Ecto neural progenitor cell (in vitro differentiated cells): ENCODE data around the gene FAM222B.
A peak's percentile ranks its signal among the peaks of the same experiment; 100 is the strongest.
"Not testable (repeated sequence)": the region's sequence is repeated elsewhere in the genome, so short reads cannot be mapped to it uniquely, and the experiment has no call there.

Source experiments
- DNase-seq: peaks from one replicate; pipeline ENCODE4 v3.0.0-alpha.2; 2018; ENCODE audit warnings: low spot score

FAM222B gene

DNA sequence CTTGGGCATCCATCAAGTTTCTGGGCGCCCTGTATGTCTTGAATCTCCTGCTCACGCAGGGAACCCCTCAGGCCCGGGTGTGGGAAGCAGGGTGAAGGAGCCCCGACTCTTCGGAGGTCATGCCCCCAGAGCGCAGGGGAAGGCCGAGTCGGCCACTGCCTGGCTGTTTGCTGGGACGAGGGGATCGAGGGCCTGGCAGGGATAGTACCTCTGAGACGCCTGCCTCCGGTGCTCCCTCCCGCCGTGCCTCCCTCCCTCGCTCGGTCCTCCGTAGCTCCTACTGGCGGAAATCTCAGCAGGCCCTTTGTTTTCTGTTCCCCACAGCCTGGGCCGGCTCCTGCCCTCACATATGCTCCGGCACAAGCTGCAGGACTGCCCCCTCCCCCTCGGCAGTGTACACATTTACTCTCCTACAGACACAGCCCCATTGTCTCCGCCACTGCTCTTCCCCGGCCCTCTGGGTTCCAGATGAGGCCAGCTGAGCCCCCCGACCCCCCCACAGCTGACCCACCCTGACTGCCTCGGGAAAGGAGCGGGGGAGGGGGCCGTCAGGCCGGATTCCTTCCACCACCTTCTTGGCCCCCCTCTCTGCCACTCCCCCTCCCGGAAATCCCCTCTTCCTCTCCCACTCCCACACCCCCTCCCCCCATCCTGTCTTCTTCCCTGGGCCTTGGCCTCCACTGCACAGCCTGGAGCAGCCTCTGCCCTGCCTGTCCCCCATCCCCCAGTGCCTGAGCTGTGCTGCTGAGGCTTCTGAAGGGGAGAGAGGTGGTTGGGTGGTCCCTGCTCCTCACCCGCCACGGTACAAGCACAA lies 97.4 kb downstream of the FAM222B start:
- DNase-seq: peak; percentile 87

GRCh38 chr17:28744104-28744971 lies 98.3 kb downstream of the FAM222B start:
- DNase-seq: peak; percentile 96

DNA sequence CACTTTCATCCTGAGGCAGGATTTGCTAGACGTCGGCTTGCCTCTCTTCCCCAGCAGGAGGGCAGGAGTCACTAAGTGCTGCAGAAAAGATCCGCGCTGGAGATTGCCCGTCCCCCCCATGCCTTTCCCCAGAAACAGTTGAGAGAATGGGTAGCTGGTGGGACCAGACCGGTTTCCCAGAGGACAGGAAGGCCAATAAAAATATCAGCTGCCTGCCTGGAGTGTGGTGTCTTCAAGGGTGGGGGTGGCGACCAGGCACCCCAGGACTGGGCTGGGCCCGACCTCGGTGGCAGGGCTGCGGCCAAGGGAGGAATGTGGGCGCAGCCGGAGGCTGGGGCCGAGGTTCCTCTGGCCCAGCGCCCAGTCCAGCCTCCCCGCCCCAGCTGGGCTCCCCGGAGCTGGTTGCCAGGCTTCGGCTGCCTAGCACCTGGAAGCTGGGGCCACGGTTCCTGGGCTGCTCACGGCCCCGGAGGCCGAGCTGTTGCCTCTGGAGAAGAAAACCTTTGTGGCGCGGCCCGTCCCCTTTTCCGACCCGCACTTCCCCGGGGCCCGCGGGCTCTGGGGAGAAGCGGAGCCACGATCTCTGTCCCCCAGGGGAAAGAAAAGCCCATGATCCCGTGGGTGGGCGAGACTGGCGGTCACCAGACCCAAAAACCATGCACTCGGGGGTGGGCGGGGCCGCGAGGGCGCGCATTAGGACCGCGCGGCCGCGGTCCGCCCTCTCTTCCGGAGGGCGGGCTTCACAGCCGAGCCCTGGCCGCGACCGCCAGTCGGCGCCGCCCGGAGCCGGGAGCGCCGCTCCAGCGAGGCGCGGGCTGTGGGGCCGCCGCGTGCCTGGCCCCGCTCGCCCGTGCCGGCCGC lies 99.1 kb downstream of the FAM222B start, which contains the start of gene TRAF4:
Gene TRAF4, plus strand, starts transcription at position 769 of the 861 bp plus-strand sequence. CDS start 102 bp downstream, outside the sequence.
- peak; percentile 94 for DNase-seq

GRCh38 chr17:28741358-28742349 lies 100.9 kb downstream of the FAM222B start:
- no peak for DNase-seq

DNA sequence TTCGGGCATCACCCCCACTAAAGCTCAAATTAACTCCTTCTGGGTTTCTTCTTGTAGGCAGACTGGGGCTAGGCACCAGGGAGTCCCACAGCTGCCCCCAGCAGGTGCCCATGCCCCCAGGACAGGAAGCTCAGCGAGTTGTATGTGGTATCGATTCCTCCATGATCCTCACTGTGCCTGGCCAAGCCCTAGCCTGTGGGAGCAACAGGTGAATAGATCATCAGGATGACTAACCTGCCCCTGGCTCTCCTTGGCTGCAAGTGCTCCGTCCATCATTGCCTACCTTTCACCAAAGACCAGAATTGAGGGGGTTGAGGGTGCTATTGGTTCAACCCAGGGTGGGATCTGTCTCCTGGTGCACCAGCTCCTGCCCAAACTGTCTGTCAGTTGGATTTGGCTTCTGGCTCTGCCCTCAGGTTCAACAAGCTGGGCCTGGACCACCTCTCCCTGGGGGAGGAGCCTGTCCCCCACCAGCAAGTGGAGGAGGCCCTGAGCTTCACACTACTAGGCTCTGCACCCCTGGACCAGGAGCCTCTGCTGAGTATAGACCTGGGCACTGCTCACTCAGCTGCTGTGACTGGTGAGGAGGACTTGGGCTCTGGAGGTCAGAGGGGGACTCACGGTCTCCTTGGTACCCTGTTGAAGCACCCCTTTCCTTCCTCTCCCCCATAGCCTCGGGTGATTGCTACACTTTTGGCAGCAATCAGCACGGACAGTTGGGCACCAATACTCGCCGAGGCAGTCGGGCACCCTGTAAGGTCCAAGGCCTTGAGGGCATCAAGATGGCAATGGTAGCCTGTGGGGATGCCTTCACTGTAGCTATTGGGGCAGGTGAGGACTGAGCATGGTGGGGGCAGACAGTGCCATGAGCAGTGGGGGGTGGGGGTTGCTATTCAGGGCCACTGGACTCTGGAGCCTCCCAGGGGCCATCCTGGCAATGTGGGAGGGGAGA lies 101.9 kb downstream of the FAM222B start:
- DNase-seq: no peak

GRCh38 chr17:28738680-28739384 lies 103.8 kb downstream of the FAM222B start:
- no peak for DNase-seq

GRCh38 chr17:28737770-28738679 lies 104.6 kb downstream of the FAM222B start:
- no peak for DNase-seq

GRCh38 chr17:28737316-28737715 lies 105.3 kb downstream of the FAM222B start:
- no peak for DNase-seq

GRCh38 chr17:28735913-28736769 lies 106.4 kb downstream of the FAM222B start:
- DNase-seq: not testable (repeated sequence)

- no peak for DNase-seq
Measured at GRCh38 chr17:28735242-28735722, 107.3 kb downstream of the FAM222B start.

GRCh38 chr17:28734712-28735241 lies 107.8 kb downstream of the FAM222B start:
- DNase-seq: no peak

DNA sequence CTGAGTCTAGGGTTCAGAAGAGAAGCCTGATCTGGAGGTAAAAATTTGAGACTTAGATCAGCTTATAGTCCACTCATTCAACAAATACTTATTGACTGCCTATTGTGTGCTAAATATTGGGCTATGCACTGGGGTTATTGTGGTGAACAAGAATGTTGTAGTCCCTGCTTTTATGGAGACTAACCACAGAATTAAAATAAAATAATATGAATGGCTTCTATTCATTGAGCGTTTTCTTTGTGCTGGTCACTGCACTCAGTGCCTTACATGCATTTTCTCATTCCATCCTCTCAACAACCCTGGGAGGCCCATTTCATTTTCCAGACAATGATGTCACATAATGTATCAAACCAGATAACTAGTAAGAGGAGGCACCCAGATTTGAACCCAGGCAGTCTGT lies 109.2 kb downstream of the FAM222B start:
- no peak for DNase-seq

DNA sequence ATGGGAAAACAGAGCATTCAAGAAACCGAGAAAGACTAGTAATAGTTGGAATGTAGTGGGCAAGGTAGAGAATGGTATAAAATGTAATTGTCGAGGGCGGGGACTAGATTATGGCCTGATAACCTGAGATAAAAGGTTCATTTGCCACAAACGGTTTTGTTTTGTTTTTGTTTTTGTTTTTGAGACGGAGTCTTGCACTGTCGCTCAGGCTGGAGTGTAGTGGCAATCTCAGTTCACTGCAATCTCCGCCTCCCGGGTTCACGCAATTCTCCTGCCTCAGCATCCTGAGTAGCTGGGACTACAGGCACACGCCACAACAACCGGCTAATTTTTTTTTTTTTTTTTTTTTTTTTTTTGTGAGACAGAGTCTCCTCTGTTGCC lies 112.7 kb downstream of the FAM222B start:
- no peak for DNase-seq

- peak; percentile 99 for DNase-seq
Measured at GRCh38 chr17:28728364-28729200, 114.0 kb downstream of the FAM222B start, which contains the start of gene NEK8. Gene NEK8, plus strand, starts transcription at chr17:28728788. Its CDS starts 26 bp downstream, at chr17:28728814.
